Fibroblast of the aortic adventitia (primary cell): Measurements from ENCODE around the gene CERS6. TPM values are rescaled to one million over a fixed set of nuclear protein-coding genes. Genes with fewer than 3 reads are reported as not detected.

ENCODE experiments used
- DNase-seq: peaks from one replicate; pipeline ENCODE4 v3.0.0-alpha.2; 2010; ENCODE audit warnings: low read depth
- H3K4me3 ChIP-seq: 2 replicates; pipeline ENCODE4 v1.5.1; 2011; ENCODE audit warnings: low read depth, mild to moderate bottlenecking, control low read depth, low read length, moderate library complexity
- total RNA-seq: library from RNA; depleted of rRNA; stranded (reverse); fragments of >200 nt; gene quantifications from 2 replicates; pipeline ENCODE4 v1.2.3, GENCODE V29; 2012; ENCODE audit warnings: low replicate concordance
- TF ChIP-seq, protein P1 (sequence below): IDR thresholded peaks from 2 replicates; pipeline ENCODE4 v1.5.1; 2011; ENCODE audit warnings: mild to moderate bottlenecking, low read length, control low read depth, inconsistent platforms; ENCODE audit not compliant: insufficient read depth

Gene CERS6
- total RNA-seq, 1 donor, result 14.2 TPM

DNA sequence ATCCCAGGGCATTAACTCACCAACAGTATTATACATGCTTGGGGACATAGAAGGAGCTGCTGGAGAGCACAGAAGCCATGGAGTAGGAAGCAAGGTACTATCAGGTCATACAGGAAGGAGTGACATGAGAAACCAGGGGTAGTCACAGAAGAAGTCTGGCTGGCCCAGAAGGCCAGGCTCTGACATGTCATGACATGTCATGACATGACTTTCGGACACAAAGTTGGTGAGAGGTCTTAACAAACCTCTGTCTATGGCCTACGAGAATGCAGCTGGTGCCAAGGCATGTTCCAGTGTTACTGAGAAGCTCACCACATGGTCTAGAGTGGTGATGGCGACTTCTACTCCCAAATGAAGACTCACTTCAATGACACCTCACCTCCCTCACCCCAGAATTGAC lies 3.3 kb upstream of the CERS6 start:
- TF ChIP-seq, protein P1, sequence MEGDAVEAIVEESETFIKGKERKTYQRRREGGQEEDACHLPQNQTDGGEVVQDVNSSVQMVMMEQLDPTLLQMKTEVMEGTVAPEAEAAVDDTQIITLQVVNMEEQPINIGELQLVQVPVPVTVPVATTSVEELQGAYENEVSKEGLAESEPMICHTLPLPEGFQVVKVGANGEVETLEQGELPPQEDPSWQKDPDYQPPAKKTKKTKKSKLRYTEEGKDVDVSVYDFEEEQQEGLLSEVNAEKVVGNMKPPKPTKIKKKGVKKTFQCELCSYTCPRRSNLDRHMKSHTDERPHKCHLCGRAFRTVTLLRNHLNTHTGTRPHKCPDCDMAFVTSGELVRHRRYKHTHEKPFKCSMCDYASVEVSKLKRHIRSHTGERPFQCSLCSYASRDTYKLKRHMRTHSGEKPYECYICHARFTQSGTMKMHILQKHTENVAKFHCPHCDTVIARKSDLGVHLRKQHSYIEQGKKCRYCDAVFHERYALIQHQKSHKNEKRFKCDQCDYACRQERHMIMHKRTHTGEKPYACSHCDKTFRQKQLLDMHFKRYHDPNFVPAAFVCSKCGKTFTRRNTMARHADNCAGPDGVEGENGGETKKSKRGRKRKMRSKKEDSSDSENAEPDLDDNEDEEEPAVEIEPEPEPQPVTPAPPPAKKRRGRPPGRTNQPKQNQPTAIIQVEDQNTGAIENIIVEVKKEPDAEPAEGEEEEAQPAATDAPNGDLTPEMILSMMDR, result no peak
- H3K4me3 ChIP-seq, result no peak overlapping the region
- DNase-seq, result no peak

DNA sequence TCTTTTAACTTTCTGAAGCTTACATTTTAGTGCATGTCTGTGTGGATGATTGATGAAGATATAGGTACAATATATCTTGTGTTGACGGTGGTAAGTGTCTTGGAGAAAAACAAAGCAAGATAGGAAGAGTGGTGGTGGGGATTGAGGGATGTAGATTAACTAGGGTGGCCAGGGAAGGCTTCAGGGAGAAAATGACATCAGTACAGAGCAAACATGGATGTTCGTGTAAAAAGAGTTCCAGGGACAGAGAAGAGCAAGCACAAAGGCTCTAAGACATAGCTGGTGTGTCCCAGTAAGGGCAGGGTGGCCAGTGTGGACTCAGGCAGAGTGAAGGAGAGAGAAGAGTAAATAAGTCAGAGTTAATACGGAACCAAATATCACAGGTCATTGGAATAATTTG lies 2.7 kb upstream of the CERS6 start:
- DNase-seq, result no peak
- TF ChIP-seq, protein P1, result no peak
- H3K4me3 ChIP-seq, result no peak overlapping the region

DNA sequence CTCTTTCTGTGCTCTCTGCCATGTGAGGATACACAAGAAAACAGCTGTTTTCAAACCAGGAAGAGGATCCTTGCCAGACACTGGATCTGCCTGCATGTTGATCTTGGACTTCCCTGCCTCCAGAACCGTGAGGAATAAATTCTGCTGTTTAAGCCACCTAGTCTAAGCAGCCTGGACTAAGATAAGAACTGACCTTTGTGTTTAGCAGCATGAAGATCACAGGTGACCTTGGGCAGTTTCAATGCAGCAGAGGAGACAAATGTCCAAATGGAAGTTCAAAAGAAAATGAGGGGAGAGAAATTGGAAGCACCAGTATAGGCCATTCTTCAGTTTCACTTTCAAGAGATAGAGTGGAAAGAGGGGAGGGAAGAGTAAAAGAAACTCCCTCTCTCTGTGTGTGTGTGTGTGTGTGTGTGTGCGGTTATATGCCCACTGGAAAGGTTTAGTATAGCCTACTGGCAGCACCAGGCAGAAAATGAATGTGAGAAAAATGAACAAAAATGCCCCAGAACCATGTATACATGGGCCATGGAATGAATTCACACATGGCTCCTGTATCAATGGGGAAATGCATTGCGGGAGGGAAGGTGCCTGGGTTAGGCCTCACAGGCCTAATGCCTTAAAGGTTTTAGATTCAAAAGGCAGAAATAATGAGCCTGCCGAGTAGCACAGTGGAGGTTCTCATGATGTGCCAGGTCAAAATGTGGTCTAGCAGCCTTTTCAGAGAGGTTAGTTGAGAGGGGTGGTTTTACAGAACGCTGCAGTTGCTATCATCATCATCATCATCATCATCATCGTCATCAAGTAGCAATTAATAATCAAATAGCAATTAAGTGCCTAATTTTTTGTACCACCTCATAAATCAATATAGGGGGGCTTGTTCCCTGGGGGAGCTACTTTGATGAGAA lies 1.1 kb upstream of the CERS6 start:
- TF ChIP-seq, protein P1, result no peak
- H3K4me3 ChIP-seq, result no peak overlapping the region
- no peak for DNase-seq

DNA sequence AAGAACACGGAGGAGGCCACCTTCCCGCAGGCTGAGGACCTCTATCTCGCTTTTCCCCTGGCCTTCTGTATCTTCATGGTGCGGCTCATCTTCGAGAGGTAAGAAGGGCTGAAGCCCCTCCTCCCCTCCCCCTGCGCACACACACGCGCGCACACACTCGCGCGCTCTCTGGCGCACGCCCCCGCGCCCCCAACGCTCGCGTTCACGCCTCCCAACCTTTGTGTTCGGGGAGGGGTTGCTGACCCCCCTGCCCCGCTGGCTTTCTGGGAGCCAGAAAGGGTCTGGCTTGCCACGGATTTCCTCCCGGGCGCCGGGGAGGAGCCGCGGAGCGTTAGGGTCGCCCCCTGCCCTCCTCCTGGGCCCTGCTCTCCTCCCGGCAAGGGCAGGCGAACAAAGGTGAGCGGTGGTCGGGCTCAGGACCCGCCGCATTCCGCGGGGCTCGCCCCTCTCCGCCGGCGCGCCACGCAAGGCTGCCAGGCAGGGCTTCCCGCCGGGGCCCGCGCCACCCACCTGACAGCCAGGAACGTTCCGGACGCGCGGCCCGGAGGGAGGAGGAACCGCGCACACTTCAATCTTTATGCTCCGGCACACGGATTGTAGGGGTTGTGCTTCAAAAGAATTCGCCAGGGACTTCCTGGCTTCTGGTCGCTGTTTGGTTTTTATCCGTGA lies 583 bp downstream of the CERS6 start:
- peak overlapping the region; percentile 97 for H3K4me3 ChIP-seq
- no peak for DNase-seq
- TF ChIP-seq, protein P1, result no peak

DNA sequence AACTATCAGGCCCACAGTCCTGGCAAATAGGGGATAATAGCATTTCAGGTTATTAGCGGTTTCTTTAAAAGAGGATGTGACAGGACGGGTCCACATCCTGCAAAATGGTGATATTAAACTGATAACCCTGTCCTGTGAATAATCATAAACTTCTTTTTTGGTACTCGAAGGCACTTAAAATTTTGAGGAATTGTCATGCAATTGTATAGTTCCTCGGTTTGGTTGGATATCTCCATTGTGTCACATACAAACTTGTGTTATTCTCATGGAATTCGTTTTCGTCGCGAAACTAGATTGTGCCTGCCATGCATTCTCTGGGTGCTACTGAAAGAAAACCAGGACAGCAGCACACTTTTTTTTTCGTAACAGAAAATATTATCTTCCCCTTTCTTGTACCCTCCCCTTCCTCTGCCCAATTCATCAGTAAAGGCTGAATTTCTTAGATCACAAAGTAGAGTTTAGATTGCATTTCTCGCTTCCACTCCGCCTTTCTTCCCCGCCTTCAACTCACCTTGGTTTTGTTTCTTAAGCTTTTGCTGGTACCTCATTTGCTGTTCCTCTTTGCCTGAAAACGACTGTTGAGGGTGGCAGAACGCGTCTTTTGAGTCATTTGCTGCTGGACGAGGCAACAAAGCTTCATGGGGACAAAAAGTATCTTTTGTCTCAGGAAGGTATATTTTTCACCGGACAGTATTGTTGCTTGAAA lies 1.3 kb downstream of the CERS6 start:
- TF ChIP-seq, protein P1, result no peak
- peak; percentile 13 for DNase-seq
- H3K4me3 ChIP-seq, result peak overlapping the region; percentile 97

DNA sequence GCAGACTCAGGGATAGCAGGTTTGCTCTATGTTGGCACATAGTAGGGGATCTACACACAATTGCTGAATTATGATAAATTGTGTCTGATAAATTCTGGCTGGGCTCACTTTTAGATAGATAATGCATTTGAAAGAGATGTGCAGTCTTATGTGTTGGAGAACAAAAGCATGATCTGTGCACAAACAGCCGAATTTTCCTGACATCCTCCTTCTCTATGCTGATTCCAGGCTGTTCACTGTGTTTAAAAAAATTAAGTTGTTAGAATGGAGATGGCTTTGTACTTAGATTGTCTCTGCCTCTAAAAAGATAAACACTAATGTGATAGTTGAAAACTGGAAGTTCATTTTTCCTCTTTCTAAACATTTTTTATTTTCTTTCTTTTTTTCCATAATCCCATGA lies 2.1 kb downstream of the CERS6 start:
- TF ChIP-seq, protein P1, result no peak
- no peak for DNase-seq
- no peak overlapping the region for H3K4me3 ChIP-seq
